GM12801 (cell line): ENCODE data around the gene SPSB3.

ENCODE experiments used
- CTCF ChIP-seq: IDR thresholded peaks from one replicate; pipeline ENCODE4 v1.5.1; 2011; ENCODE audit warnings: control low read depth; ENCODE audit not compliant: insufficient read length; ENCODE audit errors: extremely low read depth

SPSB3 gene

GRCh38 chr16:1774448-1774780 is 8.0 kb downstream of the SPSB3 start:
- TF ChIP-seq CTCF: no peak

GRCh38 chr16:1773703-1774447 is 8.5 kb downstream of the SPSB3 start:
- TF ChIP-seq CTCF: no peak

- TF ChIP-seq CTCF: no peak
These were observed 9.3 kb downstream of the SPSB3 start, which contains the start of gene MRPS34 for GRCh38 chr16:1772908-1773702. TSS of gene MRPS34 (minus strand) at chr16:1773134. CDS start at chr16:1773119, 15 bp downstream.

GRCh38 chr16:1772362-1772907 is 9.9 kb downstream of the SPSB3 start, which contains the start of gene EME2:
TSS of gene EME2 (plus strand) at chr16:1772810. CDS start at chr16:1773228, 418 bp downstream.
- TF ChIP-seq CTCF: no peak

GRCh38 chr16:1771864-1772361 is 10.5 kb downstream of the SPSB3 start:
- no peak for TF ChIP-seq CTCF

- no peak for TF ChIP-seq CTCF
These were observed 11.0 kb downstream of the SPSB3 start, which contains the start of gene NME3 for GRCh38 chr16:1771188-1771863. TSS of gene NME3 (minus strand) at chr16:1771543. CDS start at chr16:1771534, 9 bp downstream.
